Measurements from ENCODE around the gene KCNK3.
"Not testable (repeated sequence)": the region's sequence is repeated elsewhere in the genome, so short reads cannot be mapped to it uniquely, and the experiment has no call there.

The KCNK3 gene

DNA sequence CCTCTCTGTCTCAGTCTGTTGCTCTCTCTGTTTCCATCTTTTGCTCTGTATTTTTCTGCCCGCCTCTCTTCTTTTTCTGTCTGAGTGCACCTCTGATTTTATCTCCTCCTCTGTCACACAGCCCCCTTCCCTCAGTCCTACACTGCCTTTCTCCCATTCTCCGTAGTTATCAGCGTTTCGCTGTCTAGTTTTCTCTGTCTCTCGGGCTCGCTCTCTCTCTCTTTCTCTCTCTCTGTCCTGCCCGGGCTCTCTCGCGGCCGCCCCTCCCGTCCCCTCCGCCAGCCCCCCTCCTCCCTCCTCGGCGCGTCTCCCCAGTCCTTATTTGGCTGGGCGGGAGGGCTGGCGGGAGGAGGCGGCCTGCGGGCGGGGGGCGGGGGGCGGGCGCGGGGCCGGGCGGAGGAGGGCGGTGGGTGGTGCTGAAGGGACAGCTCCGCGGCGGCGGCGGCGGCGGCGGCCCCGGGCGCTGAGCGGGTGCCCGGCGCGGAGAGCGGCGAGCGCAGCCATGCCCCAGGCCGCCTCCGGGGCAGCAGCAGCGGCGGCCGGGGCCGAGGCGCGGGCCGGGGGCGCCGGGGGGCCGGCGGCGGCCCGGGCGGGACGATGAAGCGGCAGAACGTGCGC, at the start of gene KCNK3:
KCNK3 (plus strand) TSS at position 444 of the 618 bp plus-strand sequence; CDS start at position 598, 154 bp downstream.
- peak; percentile 37 for DNase-seq

DNA sequence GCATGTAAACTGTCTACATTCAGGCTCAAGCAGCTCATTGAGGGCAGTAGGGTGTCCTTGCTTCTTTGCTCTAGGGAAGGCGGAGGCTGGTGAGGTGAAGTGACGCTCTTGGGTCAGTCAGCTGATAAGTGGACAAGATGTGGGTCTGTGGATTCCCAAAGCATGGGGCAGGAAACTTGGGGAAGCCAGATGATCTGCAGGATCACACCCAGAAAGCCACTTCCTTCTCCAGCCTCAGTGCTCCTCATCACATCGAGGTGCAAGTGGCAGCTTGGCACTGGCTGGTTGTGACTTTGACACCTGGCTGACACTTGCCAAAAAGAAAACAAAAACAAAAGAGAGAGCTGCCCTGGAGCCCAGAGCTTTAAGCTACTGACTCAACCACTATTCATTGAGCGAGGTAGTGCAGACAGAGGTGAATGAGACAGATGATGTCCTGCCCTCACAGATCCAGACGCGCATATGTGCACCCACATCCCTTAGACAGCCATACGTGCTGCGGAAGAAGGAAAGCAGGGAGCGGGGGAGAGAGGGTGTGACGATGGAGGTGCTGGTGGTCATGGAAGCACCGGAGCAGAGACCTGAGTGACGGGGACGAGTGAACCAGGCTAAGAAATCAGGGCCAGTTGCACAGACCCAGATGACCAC, 48.2 kb upstream of the KCNK3 start:
- DNase-seq = no peak

DNA sequence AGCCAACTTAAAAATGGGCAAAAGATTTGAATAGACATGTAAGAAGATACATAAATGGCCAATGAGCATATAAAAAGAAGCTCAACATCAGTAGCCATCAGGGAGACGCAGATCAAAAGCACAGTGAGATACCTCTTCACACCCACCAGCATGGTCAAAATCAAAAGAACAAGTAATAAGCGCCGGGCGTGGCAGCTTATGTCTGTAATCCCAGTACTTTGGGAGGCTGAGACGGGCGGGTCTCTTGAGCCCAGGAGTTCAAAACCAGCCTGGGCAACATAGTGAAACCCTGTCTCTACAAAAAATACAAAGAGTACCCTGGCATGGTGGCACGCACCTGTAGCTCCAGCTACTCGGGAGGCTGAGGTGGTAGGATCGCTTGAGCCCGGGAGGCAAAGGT, 46.8 kb upstream of the KCNK3 start:
- DNase-seq = no peak

DNA sequence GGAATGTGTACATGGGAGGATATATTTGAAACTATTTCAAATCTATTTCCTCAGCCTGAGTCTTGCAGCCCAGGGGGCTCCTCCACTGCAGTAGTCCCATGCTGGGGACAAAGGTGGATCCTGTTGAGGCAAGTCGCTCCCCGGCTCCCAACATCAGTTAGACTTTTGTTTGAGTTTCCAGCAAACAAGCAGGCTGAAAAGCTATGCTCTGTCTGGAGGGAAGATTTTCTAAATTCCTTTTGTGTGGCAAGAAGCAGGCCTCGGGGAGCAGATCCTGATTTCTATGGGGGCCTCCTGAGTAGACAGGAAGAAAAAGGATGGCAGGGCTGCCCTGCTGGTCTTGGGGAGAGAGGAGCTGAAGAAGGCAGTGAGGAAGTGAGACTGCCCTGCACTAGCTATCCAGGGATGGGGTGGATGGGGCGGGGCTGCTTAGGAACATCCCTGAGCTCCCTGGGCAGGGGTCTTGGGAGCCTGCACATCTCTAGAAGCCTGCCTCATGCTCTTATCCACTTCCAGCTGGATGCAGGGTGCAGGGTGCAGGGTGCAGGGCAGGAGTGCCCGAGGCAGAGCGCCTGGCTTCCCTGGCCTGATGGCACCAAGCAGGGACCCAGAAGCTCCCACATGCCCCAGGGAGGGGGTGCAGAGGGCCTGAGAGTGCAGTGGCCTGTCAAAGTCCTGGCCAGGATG, 45.4 kb upstream of the KCNK3 start:
- no peak for DNase-seq

DNA sequence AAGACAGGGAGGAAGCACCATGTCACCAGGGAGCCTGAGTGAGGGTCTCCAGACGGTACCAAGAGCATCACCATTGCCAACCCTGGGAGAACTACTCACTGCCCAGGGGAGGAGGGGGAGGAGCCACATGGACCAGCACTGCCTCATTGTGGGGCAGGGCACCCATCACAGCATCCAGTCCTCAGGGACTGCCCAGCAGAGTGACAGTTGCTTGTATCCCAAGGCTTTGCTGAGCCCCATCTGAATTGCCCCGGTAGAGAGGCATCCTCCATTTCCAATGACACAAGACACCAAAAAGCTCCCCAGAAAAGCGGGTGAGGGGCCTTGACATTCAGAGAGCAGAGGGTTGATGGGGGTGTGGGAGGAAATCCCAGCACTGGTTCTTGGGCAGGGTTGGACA, 44.5 kb upstream of the KCNK3 start:
- no peak for DNase-seq

- no peak for DNase-seq
Measured at GRCh38 chr2:26648516-26648915, 44.0 kb upstream of the KCNK3 start.

- DNase-seq = no peak
Measured at GRCh38 chr2:26649322-26649721, 43.2 kb upstream of the KCNK3 start.

GRCh38 chr2:26649992-26650712, 42.4 kb upstream of the KCNK3 start:
- DNase-seq = no peak

DNA sequence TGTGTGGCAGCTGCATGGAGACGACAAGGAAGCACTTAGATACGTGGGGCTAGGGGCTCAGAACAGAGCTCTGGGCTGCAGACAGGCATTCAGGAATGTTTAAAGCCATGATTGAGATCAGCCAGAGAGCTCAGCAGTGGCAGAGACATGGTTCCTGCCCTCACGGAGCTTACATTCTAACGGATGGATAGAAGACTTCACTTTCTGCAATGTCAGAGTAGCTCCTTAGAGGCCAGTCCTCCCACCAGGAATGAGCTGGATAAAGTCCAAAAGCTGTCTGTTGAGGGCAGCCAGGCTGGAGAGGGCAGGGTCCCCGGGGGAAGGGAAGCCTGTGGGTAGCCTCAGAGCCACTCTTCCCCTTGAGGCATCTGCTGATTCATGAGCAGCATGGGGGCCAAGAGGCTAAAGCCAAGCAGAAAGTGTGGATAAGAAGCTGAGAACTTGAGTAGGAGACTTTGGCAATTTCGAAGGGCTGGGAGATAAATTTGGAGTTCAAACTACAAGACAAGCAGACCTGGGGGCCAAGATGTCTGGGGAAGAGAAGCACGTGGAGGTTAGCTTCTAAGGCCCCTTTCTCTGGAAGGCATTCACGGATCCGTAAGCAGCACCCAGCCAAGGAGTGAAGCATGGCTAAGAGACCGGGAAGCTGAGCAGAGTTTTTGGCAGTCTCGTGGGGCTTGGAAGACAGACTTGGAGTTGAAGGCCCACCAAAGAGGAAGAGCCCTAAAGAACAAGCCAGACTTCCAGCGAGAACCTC, 41.6 kb upstream of the KCNK3 start:
- no peak for DNase-seq

DNA sequence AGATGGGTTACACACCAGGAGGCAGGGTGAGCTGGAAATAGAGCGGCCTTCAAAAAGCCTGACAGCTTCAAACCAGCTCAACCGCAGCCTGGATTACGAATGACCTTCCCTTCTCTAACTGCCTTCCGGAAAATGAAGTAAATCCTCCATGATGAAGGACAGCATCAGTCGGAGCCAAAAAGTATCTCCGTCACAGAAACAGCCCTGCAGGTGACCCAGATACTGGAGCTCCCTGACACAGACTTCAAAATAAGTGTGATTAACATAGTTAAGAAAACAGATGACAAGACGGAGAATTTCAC, 41.1 kb upstream of the KCNK3 start:
- DNase-seq = no peak

- DNase-seq = no peak
Measured at GRCh38 chr2:26651799-26652198, 40.7 kb upstream of the KCNK3 start.

DNA sequence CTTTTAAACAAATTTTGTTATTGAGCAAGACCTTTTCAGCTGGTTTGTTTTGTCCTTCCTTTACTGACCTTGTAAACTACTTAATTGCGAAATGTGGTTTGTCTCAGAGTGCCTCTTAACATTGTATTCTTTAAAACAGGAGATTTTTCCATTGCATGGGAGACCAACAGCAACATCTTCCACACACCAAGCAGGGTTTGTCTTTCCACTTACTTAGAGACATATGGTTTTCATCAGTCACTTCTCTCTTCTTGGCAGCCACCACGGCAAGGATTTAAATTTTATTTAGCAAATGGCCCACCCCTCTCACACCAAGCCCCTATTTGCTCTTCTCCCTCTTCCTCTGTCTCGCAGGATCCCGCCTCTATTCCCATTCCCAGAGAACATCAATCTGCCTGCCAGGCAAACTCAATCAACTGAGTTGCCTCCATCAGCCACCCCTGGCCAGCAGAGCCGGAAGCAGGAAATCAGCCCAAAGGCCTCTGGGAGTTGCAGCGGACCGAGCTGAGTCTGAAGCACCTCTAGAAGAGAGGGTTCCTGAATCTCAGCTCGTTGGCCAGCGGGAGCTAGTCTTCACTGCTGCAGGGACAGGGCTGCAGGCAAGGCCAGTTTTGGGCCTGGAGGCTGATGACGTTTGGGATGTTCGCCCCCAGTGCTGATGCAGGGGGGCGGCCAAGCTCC, 40.0 kb upstream of the KCNK3 start:
- DNase-seq = no peak

DNA sequence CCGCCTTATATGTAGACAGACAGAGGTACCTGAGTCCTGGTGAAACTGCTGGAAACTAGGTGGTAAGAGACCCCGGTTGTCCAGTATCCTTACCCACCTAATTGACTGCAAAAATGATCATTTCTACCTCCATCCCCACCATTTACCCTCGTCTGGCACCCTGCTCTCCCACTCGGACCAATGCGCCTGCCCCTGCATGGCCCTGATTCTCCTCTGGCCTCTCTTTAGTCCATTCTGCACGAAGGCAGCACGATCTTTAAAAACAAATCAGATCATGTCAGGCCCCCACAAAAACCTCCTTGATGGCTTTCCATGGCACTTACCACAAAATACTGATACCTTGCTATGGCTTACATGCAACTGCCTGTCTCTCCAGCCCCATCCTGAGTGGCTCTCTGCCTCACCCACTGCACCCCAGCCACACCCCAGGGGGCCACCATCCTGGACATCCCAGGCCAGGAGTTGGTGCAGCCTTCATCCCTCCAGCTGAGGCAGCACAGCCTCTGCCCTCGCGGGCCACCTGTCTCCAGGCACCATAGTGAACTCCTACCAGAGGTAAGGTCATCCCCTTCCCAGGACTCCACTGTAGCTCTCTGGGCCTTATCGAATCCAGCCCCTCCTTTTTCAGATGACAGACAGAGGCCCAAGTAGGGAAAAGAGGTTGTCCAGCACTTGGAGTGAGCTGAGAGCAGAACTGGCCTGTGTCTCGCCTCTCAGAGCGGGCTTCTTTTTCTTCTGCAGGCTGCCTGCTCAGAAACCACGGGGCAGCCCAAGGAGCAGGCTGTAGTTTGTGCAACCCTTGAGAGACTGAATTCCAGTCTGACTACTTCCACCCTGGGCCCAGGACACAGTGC, 39.1 kb upstream of the KCNK3 start:
- DNase-seq = no peak

DNA sequence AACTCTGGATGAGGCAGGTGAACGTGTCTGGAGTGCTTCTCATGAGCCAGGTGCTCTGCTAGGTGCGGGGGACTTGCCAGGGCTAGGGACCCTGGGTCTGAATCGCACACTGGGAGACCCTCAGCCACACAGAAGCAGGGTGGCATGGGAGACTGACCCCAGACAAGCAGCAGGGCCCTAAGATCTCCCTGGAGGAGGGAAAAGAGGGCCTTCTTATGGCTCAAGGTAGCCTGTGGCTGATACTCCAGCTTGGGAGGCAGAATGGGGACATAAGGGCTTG, 38.5 kb upstream of the KCNK3 start:
- no peak for DNase-seq

DNA sequence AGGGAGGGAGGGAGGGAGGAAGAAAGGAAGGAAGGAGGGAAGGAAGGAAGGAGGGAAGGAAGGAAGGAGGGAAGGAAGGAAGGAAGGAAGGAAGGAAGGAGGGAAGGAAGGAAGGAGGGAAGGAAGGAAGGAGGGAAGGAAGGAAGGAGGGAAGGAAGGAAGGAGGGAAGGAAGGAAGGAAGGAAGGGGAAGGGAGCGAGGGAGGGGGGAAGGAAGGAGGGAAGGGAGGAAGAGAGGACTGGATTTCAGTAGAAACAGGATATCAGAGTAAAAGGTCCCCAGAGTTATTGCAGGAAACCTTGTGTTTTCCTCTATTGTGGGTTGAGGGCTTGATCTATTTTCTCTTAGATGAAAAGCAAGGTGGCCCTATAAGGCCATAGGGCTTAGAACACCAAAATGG, 37.4 kb upstream of the KCNK3 start:
- not testable (repeated sequence) for DNase-seq

DNA sequence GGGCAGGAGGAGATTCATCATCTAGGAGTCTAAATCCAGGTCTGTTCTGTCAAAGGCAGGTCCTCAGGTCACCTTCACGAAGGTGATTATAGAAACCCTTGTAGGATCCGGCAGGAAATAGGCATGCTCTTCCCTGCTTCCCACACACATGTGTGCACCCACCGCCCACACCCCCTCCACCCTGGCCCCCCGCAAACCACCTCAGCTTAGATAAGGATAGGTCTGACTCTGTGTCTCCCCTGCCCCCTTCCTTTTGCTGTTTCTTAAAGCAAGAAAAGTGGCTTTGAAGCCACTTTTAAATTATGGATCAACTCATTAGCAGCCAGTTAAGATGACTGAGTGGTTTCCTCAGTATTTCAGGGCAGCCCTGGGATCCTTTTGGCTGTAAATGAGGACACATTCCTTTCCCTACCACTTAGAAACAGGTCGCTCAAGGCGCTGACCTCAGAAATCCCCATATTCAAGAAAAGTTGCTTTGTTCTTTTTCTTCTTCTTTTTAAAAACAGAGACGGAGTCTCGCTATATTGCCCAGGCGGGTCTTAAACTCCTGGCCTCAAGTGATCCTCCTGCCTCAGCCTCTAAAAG, 36.8 kb upstream of the KCNK3 start:
- no peak for DNase-seq

- DNase-seq = no peak
Measured at GRCh38 chr2:26657265-26657664, 35.3 kb upstream of the KCNK3 start.

DNA sequence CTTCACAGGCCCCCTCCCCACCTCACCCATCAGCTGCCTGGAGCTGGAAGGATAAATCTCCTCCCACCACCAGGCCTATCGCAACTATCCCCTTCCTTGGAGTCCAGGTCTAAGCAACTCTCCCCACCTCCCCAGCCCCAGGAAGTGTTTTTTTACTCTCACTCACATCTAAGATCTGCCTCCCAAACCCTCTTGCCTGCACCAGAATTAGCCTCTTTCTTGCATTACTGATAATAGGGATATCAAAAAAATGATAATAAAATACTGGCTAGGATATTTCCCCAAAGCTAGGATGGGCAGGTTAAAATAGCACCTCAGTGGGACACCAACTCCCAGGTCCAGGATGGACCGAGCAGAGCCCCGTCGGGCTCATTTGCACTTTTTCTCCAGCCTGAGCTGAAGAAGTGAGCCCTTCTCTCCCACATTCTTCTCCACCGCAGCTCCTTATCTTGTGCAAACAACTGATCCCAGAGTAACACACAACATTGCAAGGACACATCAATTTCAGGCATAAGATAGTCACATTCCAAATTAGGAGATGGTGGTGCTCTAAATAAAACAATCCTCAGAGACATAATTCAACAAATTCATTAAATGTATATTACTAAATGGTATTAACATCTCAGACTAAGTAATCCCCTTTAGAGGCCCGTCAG, 33.7 kb upstream of the KCNK3 start:
- no peak for DNase-seq

- no peak for DNase-seq
Measured at GRCh38 chr2:26660363-26660962, 32.1 kb upstream of the KCNK3 start.

DNA sequence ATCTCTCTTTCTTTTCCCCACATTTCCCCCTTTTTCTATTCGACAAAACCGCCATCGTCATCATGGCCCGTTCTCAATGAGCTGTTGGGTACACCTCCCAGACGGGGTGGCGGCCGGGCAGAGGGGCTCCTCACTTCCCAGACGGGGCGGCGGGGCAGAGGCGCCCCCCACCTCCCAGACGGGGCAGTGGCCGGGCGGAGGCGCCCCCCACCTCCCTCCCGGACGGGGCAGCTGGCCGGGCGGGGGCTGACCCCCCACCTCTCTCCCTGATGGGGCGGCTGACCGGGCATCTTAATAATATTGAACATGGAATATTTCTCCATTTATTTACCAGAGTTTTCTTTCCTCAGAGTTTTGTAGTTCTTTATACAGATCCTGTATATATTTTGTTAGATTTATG, 27.2 kb upstream of the KCNK3 start:
- DNase-seq = not testable (repeated sequence)
